CD4-positive, alpha-beta T cell (primary cell): ENCODE measurements around the gene TTLL10. TPM values are rescaled to one million over a fixed set of nuclear protein-coding genes. Genes with fewer than 3 reads are reported as not detected.
"Not testable (repeated sequence)": the region's sequence is repeated elsewhere in the genome, so short reads cannot be mapped to it uniquely, and the experiment has no call there.

Experiments used
- ATAC-seq: fragments of 200-7000 bp; cut with Tn5 transposase; one replicate; pipeline ENCODE4 v1.10.0; 2022; ENCODE audit warnings: mild to moderate bottlenecking; ENCODE audit not compliant: poor library complexity
- CTCF ChIA-PET: fragments of 350-600 bp; sonication (Branson Sonifier 250); formaldehyde crosslinking; loops from one replicate; lab custom pipeline; 2021; ENCODE audit warnings: antibody characterized with exemption, inconsistent platforms; lab: Charles Lee
- POLR2A ChIA-PET: fragments of 350-600 bp; sonication (Branson Sonifier 250); formaldehyde crosslinking; loops from one replicate; lab custom pipeline; 2021; ENCODE audit warnings: antibody characterized with exemption, inconsistent platforms; lab: Charles Lee
- DNase-seq, 14 experiments: peaks; one replicate each; pipeline ENCODE4 v3.0.0-alpha.2; 2013 to 2020; ENCODE audit warnings: mixed read lengths in 2 of 14
- H3K27ac ChIP-seq, 2 donors: one replicate each; pipeline versions ENCODE4 v1.5.1 to v1.7.0; 2013; ENCODE audit warnings: low read length in 2 of 2, low read depth in 1 of 2, mild to moderate bottlenecking in 1 of 2
- H3K27me3 ChIP-seq, 2 experiments: 1 replicate in 1 of 2; 2 replicates in 1 of 2; pipeline versions ENCODE4 v1.6.1 to v1.7.0; 2013; ENCODE audit warnings: low read length in 2 of 2, control low read depth in 1 of 2, mild to moderate bottlenecking in 1 of 2, moderate library complexity in 1 of 2; ENCODE audit not compliant: insufficient read depth in 2 of 2, control insufficient read depth in 1 of 2
- H3K36me3 ChIP-seq: one replicate; pipeline ENCODE4 v1.6.1; 2013; ENCODE audit warnings: low read length, control low read depth; ENCODE audit not compliant: insufficient read depth
- H3K4me1 ChIP-seq: one replicate; pipeline ENCODE4 v1.6.1; 2013; ENCODE audit warnings: low read length, control low read depth; ENCODE audit not compliant: insufficient read depth
- H3K4me3 ChIP-seq: one replicate; pipeline ENCODE4 v1.5.1; 2013; ENCODE audit warnings: mild to moderate bottlenecking, low read length, moderate library complexity
- H3K9me3 ChIP-seq, 2 experiments: 1 replicate in 1 of 2; 2 replicates in 1 of 2; pipeline versions ENCODE4 v1.6.1 to v1.7.0; 2013; ENCODE audit warnings: low read length in 2 of 2, mild to moderate bottlenecking in 2 of 2, control low read depth in 1 of 2, moderate library complexity in 1 of 2; ENCODE audit not compliant: control insufficient read depth in 1 of 2, insufficient read depth in 1 of 2
- H3K27ac Mint-ChIP-seq: one replicate; pipeline ENCODE4 v1.8.0; 2020; ENCODE audit warnings: mixed read lengths
- H3K27me3 Mint-ChIP-seq: one replicate; pipeline ENCODE4 v1.8.0; 2021; ENCODE audit warnings: mixed read lengths
- H3K36me3 Mint-ChIP-seq: one replicate; pipeline ENCODE4 v1.8.0; 2021; ENCODE audit warnings: low read depth, mixed read lengths
- H3K4me1 Mint-ChIP-seq: one replicate; pipeline ENCODE4 v1.8.0; 2021; ENCODE audit warnings: low read depth, mixed read lengths
- H3K4me3 Mint-ChIP-seq: one replicate; pipeline ENCODE4 v1.8.0; 2020; ENCODE audit warnings: mild to moderate bottlenecking, mixed read lengths
- H3K9me3 Mint-ChIP-seq: one replicate; pipeline ENCODE4 v1.8.0; 2020; ENCODE audit warnings: mixed read lengths
- CTCF ChIP-seq: fragments of 200-600 bp; IDR thresholded peaks from one replicate; pipeline ENCODE4 v1.8.0; 2022; ENCODE audit warnings: antibody characterized with exemption, mild to moderate bottlenecking
- intact Hi-C, 2 experiments: fragments of 100-400 bp; cut with DNase I in 1 of 2; cut with micrococcal nuclease in 1 of 2; formaldehyde crosslinking; loops; one replicate each; pipeline versions ENCODE4 v1.15.1 to v1.9.0; 2023 to 2025; cut with DNase I, micrococcal nuclease
- total RNA-seq, 174 experiments: library from RNA in 2 of 174; stranded (reverse) in 2 of 174; gene quantifications; one replicate each; pipeline ENCODE4 v1.2.3 and lab custom pipeline; 2021 to 2026

The TTLL10 gene
- total RNA-seq, 2 experiments from 2014 or later, result 0.11 to 0.59 TPM

- no peaks in the 10 kb centered on the region for H3K27me3 ChIP-seq
- H3K36me3 ChIP-seq, result no peaks in the 10 kb centered on the region
- no peak for TF ChIP-seq CTCF
- H3K4me1 ChIP-seq, result peaks cover 56% of the 10 kb centered on the region
- Mint-ChIP-seq H3K27ac (no peak overlapping the region), H3K27me3 (no peaks in the 10 kb centered on the region), H3K36me3 (no peaks in the 10 kb centered on the region), H3K9me3 (no peaks in the 10 kb centered on the region), H3K4me1 (peaks cover 17% of the 10 kb centered on the region), H3K4me3 (no peak overlapping the region)
- H3K27ac ChIP-seq, result no peak overlapping the region
- intact Hi-C loops, result no loop called here
- ChIA-PET CTCF (no interaction called here), POLR2A (no interaction called here)
- no peak for DNase-seq
- H3K9me3 ChIP-seq, result no peaks in the 10 kb centered on the region
- no peak for ATAC-seq
- H3K4me3 ChIP-seq, result no peak overlapping the region
These were observed 32.3 kb upstream of the TTLL10 start for GRCh38 chr1:1141244-1141910.

- Histone ChIP-seq H3K4me1 (peaks cover 51% of the 10 kb centered on the region), H3K9me3 (no peaks in the 10 kb centered on the region), H3K4me3 (no peak overlapping the region), H3K36me3 (no peaks in the 10 kb centered on the region), H3K27ac (no peak overlapping the region), H3K27me3 (no peaks in the 10 kb centered on the region)
- no peaks in the 10 kb centered on the region for H3K36me3 Mint-ChIP-seq
- ChIA-PET POLR2A (no interaction called here), CTCF (no interaction called here)
- H3K27me3 Mint-ChIP-seq, result no peaks in the 10 kb centered on the region
- intact Hi-C loops, result no loop called here
- TF ChIP-seq CTCF, result no peak
- H3K4me1 Mint-ChIP-seq, result peaks cover 15% of the 10 kb centered on the region
- no peaks in the 10 kb centered on the region for H3K9me3 Mint-ChIP-seq
- no peak for DNase-seq
- no peak overlapping the region for H3K27ac Mint-ChIP-seq
- no peak for ATAC-seq
- H3K4me3 Mint-ChIP-seq, result no peak overlapping the region
These were observed 31.8 kb upstream of the TTLL10 start for GRCh38 chr1:1141911-1142250.

GRCh38 chr1:1142352-1142751, 31.3 kb upstream of the TTLL10 start:
- H3K27ac ChIP-seq, H3K27me3 ChIP-seq, ATAC-seq, H3K36me3 ChIP-seq, CTCF ChIA-PET, POLR2A ChIA-PET, H3K27me3 Mint-ChIP-seq, DNase-seq, H3K4me3 ChIP-seq, H3K36me3 Mint-ChIP-seq, H3K4me3 Mint-ChIP-seq, intact Hi-C loops, H3K9me3 Mint-ChIP-seq, H3K27ac Mint-ChIP-seq, H3K9me3 ChIP-seq: not testable (repeated sequence)
- peaks cover 13% of the 10 kb centered on the region for H3K4me1 Mint-ChIP-seq
- peaks cover 48% of the 10 kb centered on the region for H3K4me1 ChIP-seq

- intact Hi-C loops, result no loop called here
- H3K27ac Mint-ChIP-seq, result no peak overlapping the region
- TF ChIP-seq CTCF, result no peak
- no peak overlapping the region for H3K27ac ChIP-seq
- H3K9me3 Mint-ChIP-seq, result no peaks in the 10 kb centered on the region
- no peak overlapping the region for H3K4me3 ChIP-seq
- no peak for ATAC-seq
- H3K4me1 ChIP-seq, result peaks cover 43% of the 10 kb centered on the region
- CTCF ChIA-PET, result no interaction called here
- DNase-seq, result no peak
- POLR2A ChIA-PET, result no interaction called here
- H3K27me3 ChIP-seq, result no peaks in the 10 kb centered on the region
- no peaks in the 10 kb centered on the region for H3K36me3 Mint-ChIP-seq
- H3K4me1 Mint-ChIP-seq, result peaks cover 8% of the 10 kb centered on the region
- H3K4me3 Mint-ChIP-seq, result no peak overlapping the region
- H3K9me3 ChIP-seq, result no peaks in the 10 kb centered on the region
- no peaks in the 10 kb centered on the region for H3K36me3 ChIP-seq
- H3K27me3 Mint-ChIP-seq, result no peaks in the 10 kb centered on the region
These were observed 30.8 kb upstream of the TTLL10 start for GRCh38 chr1:1142844-1143243.
